Measurements from ENCODE around the gene PDE1A. TPM values are rescaled to one million over a fixed set of nuclear protein-coding genes. Genes with fewer than 3 reads are reported as not detected.

Gene PDE1A
- total RNA-seq, 1 donor from 2014 or later: 14.5 TPM

DNA sequence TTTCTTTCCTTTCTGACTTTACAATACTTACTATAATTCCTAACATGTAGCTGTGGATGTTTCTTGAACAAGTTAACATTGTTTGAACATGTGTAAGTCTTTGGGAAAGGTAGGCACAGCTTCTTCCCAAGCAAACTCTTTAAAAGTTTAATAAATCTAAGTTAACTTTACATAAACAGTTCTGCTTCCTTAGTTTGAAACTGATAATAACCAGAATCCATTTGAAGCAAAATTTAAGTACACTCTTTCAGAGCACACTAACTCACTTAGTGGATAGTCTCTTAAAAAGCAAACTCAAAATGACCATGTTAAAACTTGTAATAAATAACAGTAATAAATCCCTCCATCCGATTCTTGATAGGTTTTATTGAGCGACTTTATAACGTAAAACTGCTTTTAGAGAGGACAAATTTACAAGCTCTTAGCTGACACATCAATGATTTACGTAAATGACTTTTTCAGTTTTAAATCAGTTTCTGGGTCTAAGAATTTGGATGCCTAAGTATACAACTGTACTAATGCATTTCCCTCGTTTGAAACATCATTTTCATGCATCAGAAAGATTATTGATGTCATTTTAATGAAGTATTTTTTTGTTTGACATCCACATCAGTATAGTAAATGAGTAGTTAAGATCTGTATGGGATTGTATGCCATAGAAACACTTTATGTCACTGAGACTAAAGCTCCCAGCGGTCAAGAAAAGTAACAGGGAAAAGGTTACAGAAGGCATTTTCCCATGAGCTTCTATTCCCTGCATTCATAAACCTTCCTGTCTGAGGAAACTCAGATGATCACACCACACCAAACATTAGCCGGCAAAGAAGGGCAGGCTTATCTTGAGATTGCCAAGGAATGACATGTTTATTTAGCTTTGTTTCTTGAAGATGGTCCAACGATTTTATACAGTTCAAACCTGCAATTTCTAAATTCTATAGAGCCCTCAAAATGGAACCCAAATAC, 67.5 kb downstream of the PDE1A start:
- Histone ChIP-seq H3K9me3 (no peaks in the 10 kb centered on the region), H3K4me1 (peaks cover 11% of the 10 kb centered on the region), H3K27ac (peak overlapping the region; percentile 76), H3K36me3 (no peaks in the 10 kb centered on the region), H3K27me3 (no peaks in the 10 kb centered on the region), H3K4me3 (no peak overlapping the region)
- intact Hi-C loops (cut with DNase I): no loop called here
- TF ChIP-seq POLR2AphosphoS5 (IDR thresholded peaks at IDR 0.05; ENCODE audit: insufficient read depth in 1 of 2, low read depth in 1 of 2) (peak in 1 of 2 donors; percentile 33), POLR2A (IDR thresholded peaks at IDR 0.05) (no peak)
- no peak for DNase-seq (ENCODE audit: extremely low spot score in 2 of 2)

DNA sequence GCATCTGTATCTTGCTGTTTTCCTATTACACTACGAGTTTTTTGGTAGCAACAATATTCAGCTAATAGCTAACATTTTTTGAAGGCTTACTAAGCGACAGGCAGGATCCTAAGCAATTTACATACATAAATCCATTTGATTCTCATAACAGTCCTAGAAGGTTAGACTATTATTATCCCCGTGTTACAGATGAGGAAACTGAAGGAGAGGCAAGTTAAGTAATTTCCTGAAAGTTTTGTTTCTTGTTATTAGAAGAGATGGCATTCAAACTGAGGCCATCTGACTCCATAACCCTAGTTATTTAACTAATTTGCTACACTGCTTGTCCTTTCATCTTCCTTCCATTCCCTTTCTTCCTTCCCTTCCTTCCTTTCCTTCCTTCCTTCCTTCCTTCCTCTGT, 68.2 kb downstream of the PDE1A start:
- Histone ChIP-seq H3K27me3 (no peaks in the 10 kb centered on the region), H3K9me3 (no peaks in the 10 kb centered on the region), H3K36me3 (no peaks in the 10 kb centered on the region), H3K4me1 (peaks cover 11% of the 10 kb centered on the region), H3K4me3 (no peak overlapping the region), H3K27ac (peak overlapping the region; percentile 76)
- TF ChIP-seq, protein P1, sequence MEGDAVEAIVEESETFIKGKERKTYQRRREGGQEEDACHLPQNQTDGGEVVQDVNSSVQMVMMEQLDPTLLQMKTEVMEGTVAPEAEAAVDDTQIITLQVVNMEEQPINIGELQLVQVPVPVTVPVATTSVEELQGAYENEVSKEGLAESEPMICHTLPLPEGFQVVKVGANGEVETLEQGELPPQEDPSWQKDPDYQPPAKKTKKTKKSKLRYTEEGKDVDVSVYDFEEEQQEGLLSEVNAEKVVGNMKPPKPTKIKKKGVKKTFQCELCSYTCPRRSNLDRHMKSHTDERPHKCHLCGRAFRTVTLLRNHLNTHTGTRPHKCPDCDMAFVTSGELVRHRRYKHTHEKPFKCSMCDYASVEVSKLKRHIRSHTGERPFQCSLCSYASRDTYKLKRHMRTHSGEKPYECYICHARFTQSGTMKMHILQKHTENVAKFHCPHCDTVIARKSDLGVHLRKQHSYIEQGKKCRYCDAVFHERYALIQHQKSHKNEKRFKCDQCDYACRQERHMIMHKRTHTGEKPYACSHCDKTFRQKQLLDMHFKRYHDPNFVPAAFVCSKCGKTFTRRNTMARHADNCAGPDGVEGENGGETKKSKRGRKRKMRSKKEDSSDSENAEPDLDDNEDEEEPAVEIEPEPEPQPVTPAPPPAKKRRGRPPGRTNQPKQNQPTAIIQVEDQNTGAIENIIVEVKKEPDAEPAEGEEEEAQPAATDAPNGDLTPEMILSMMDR (IDR thresholded peaks at IDR 0.05): no peak
- TF ChIP-seq POLR2A (IDR thresholded peaks at IDR 0.05) (no peak), POLR2AphosphoS5 (IDR thresholded peaks at IDR 0.05; ENCODE audit: insufficient read depth in 1 of 2, low read depth in 1 of 2) (no peak)
- no peak for DNase-seq (ENCODE audit: extremely low spot score in 2 of 2)
- intact Hi-C loops (cut with DNase I): no loop called here

DNA sequence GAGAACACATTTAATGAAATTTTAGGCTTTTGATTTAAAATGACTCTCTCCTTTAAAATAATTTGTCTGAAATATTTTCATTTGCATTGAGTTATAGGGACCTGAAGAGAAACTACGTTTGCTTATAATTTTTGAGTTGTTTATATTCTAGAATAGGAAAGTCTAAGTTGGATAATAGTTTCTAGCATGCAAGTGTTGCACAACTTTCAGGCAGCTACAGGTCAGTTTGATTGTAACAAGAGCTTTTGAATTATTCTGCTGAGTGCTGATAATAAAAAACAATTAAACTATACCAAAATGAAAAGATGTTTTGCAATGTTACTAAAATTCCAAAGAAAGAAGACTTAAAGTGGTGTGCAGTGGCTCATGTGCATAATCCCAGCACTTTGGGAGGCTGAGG, 71.0 kb downstream of the PDE1A start:
- Histone ChIP-seq H3K27ac (no peak overlapping the region), H3K9me3 (no peaks in the 10 kb centered on the region), H3K4me1 (peaks cover 11% of the 10 kb centered on the region), H3K36me3 (no peaks in the 10 kb centered on the region), H3K27me3 (no peaks in the 10 kb centered on the region), H3K4me3 (no peak overlapping the region)
- no peak for TF ChIP-seq POLR2AphosphoS5 (IDR thresholded peaks at IDR 0.05; ENCODE audit: insufficient read depth in 1 of 2, low read depth in 1 of 2)
- TF ChIP-seq, protein P1 (IDR thresholded peaks at IDR 0.05): no peak
- TF ChIP-seq POLR2A (IDR thresholded peaks at IDR 0.05): no peak
- no peak for DNase-seq (ENCODE audit: extremely low spot score in 2 of 2)
- intact Hi-C loops (cut with DNase I): no loop called here

DNA sequence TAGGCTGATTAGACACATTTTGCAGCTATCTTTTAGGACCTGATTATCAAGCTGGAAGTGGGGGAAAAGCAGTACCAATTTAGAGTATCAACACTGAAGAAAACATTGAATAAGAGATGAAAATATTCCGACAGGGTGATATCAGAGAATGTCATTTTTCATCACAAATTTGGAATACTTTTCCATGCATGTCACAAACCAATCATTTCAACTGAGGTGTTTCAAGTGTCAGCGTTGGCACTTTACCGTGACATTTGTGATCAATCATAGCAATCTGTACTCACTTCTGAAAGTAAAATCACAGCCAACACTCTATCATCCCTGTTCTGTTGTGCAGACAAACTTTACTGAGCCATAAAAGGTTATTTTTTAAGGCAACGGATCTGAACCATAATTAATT, 75.4 kb downstream of the PDE1A start:
- no peak overlapping the region for H3K4me3 ChIP-seq
- H3K27me3 ChIP-seq: no peaks in the 10 kb centered on the region
- H3K27ac ChIP-seq: no peak overlapping the region
- no peaks in the 10 kb centered on the region for H3K4me1 ChIP-seq
- TF ChIP-seq POLR2AphosphoS5 (IDR thresholded peaks at IDR 0.05; ENCODE audit: insufficient read depth in 1 of 2, low read depth in 1 of 2): no peak
- TF ChIP-seq POLR2A (IDR thresholded peaks at IDR 0.05): no peak
- TF ChIP-seq, protein P1 (IDR thresholded peaks at IDR 0.05): no peak
- no peaks in the 10 kb centered on the region for H3K9me3 ChIP-seq
- intact Hi-C loops (cut with DNase I): no loop called here
- H3K36me3 ChIP-seq: no peaks in the 10 kb centered on the region
- DNase-seq (ENCODE audit: extremely low spot score in 2 of 2): no peak

DNA sequence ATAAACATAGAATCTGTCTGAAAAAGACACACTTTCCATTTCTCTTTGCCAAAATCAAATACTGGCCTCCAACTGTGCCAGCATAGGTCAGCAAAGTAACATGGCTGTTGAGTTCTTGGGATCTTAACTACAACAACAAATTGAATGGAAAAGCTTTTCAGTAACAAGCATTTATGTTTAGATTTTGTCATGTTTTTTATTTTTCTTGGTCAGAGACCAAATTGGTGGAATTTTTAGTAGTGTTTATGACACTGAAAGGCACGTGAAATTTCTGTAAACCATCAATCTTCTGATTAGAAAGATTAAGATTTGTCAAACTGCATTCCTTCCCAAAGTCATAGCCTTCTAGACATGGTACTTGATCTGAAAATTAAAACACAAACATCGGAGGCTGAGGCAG, 77.6 kb downstream of the PDE1A start:
- no peaks in the 10 kb centered on the region for H3K9me3 ChIP-seq
- no peak overlapping the region for H3K4me3 ChIP-seq
- intact Hi-C loops (cut with DNase I): no loop called here
- TF ChIP-seq POLR2AphosphoS5 (IDR thresholded peaks at IDR 0.05; ENCODE audit: insufficient read depth in 1 of 2, low read depth in 1 of 2): no peak
- no peaks in the 10 kb centered on the region for H3K4me1 ChIP-seq
- H3K36me3 ChIP-seq: no peaks in the 10 kb centered on the region
- H3K27me3 ChIP-seq: no peaks in the 10 kb centered on the region
- H3K27ac ChIP-seq: no peak overlapping the region
- DNase-seq (ENCODE audit: extremely low spot score in 2 of 2): no peak

DNA sequence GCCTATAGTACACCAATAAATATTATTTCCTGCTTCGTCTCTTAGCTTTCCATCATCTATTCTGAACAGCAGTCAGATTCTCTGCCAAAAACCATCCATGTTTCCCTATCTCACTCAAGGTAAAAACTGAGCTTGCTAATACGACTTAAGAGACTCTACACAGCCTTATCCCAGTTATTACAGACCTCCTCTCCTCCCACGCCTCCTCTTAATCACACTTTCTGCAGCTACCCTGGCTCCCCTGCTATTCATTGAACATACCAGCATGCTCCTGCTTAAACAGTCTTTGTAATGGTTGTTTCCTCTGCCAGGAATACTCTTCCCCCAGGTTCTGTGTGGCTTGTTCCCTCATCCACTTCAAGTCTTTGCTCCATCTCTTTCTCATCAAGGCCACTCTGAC, 81.5 kb downstream of the PDE1A start:
- TF ChIP-seq POLR2AphosphoS5 (IDR thresholded peaks at IDR 0.05; ENCODE audit: insufficient read depth in 1 of 2, low read depth in 1 of 2) (no peak), POLR2A (IDR thresholded peaks at IDR 0.05) (no peak)
- TF ChIP-seq, protein P1 (IDR thresholded peaks at IDR 0.05): no peak
- Histone ChIP-seq H3K9me3 (no peaks in the 10 kb centered on the region), H3K4me3 (no peak overlapping the region), H3K27ac (no peak overlapping the region), H3K27me3 (no peaks in the 10 kb centered on the region), H3K36me3 (no peaks in the 10 kb centered on the region), H3K4me1 (no peaks in the 10 kb centered on the region)
- intact Hi-C loops (cut with DNase I): no loop called here
- DNase-seq (ENCODE audit: extremely low spot score in 2 of 2): no peak
